Adipocyte (in vitro differentiated cells): ENCODE data around the gene ARTN.

Source experiments
- DNase-seq: peaks from one replicate; pipeline ENCODE4 v3.0.0-alpha.2; 2015; ENCODE audit warnings: low read depth
- H3K27me3 ChIP-seq: replicated peaks from 2 replicates; pipeline ENCODE4 v1.7.0; 2013; ENCODE audit warnings: mild to moderate bottlenecking, low read length, moderate library complexity; ENCODE audit not compliant: control insufficient read depth, insufficient read depth
- H3K36me3 ChIP-seq: 2 replicates; pipeline ENCODE4 v1.7.0; 2013; ENCODE audit warnings: low read length, mild to moderate bottlenecking, moderate library complexity; ENCODE audit not compliant: control insufficient read depth, insufficient read depth, severe bottlenecking
- H3K4me1 ChIP-seq: 2 replicates; pipeline ENCODE4 v1.7.0; 2013; ENCODE audit warnings: mild to moderate bottlenecking, low read length, moderate library complexity; ENCODE audit not compliant: control insufficient read depth, insufficient read depth
- H3K4me3 ChIP-seq: 2 replicates; pipeline ENCODE4 v1.7.0; 2013; ENCODE audit warnings: mild to moderate bottlenecking, low read length, moderate library complexity
- H3K9ac ChIP-seq: 2 replicates; pipeline ENCODE4 v1.7.0; 2013; ENCODE audit warnings: mild to moderate bottlenecking, low read length, moderate library complexity
- H3K9me3 ChIP-seq: 2 replicates; pipeline ENCODE4 v1.7.0; 2013; ENCODE audit warnings: mild to moderate bottlenecking, low read length, moderate library complexity; ENCODE audit not compliant: control insufficient read depth

The ARTN gene

DNA sequence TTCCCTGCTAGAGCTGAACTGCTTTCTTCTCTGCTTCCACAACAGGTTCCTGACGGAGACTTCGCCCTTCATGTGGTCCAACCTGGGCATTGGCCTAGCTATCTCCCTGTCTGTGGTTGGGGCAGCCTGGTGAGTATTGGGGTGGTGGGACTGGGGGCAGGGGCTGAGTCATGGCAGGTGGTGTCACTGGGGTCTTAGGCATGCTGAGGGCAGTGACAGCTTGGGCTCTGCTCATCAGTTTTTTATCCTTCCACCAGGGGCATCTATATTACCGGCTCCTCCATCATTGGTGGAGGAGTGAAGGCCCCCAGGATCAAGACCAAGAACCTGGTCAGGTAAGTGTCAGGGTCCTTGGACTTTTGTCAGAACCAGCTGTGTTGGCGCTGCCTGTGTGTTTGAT lies 42.4 kb downstream of the ARTN start:
- Histone ChIP-seq H3K4me1 (peaks cover 39% of the 10 kb centered on the region), H3K36me3 (peaks cover 28% of the 10 kb centered on the region)

DNA sequence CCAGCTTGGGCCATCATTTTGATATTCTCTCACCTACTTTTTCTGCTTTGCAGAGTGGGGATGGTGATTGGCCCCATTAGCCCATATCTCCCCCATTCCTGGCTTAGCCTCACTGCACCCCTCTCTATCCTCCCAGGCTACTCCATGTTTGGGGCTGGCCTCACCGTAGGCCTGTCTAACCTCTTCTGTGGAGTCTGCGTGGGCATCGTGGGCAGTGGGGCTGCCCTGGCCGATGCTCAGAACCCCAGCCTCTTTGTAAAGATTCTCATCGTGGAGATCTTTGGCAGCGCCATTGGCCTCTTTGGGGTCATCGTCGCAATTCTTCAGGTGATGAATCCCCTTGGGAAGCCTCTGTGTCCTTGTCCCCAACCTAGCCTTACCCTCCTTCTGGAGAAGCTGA lies 43.3 kb downstream of the ARTN start:
- H3K4me3 ChIP-seq = no peak overlapping the region
- no peaks in the 10 kb centered on the region for H3K27me3 ChIP-seq
- peak overlapping the region; percentile 1 for H3K9ac ChIP-seq
- no peaks in the 10 kb centered on the region for H3K9me3 ChIP-seq
- H3K36me3 ChIP-seq = peaks cover 28% of the 10 kb centered on the region
- peaks cover 39% of the 10 kb centered on the region for H3K4me1 ChIP-seq
- no peak for DNase-seq

More for the DNA sequence above, 42.4 kb downstream of the ARTN start:
- DNase-seq = no peak
- peak overlapping the region; percentile 94 for H3K9ac ChIP-seq
- H3K9me3 ChIP-seq = no peaks in the 10 kb centered on the region
- H3K4me3 ChIP-seq = peak overlapping the region; percentile 91
- no peaks in the 10 kb centered on the region for H3K27me3 ChIP-seq

DNA sequence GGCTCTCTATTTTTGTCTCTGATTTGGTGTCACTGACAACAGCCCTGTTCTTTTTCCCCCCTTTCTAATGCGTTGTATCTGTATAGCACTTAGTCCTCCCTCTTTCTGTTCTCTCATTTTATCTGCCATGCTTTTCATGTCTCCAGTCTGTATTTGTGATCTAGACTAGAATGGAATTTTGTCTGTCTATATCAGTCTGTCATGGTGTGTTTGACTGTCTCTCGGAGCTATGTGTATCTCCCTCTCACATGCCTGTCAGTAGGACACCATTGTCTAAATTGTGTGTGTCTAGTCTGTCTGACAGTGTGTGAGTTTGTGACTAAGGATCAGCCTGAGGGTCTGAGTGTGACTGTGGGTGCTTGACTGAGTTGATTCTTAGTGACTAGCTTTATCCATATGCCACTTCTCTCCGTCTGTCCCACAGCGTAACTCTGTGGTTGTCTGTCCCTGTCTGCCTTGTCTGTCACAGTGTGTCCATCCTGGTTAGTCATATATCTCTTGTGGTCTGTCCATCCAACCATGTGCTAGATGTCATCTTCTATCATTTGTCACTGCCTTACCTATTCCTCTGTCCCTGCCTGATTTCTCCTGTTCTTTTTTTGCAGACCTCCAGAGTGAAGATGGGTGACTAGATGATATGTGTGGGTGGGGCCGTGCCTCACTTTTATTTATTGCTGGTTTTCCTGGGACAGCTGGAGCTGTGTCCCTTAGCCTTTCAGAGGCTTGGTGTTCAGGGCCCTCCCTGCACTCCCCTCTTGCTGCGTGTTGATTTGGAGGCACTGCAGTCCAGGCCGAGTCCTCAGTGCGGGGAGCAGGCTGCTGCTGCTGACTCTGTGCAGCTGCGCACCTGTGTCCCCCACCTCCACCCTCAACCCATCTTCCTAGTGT lies 44.0 kb downstream of the ARTN start:
- Histone ChIP-seq H3K9ac (no peak overlapping the region), H3K36me3 (peaks cover 21% of the 10 kb centered on the region), H3K4me1 (peaks cover 39% of the 10 kb centered on the region), H3K4me3 (no peak overlapping the region), H3K9me3 (no peaks in the 10 kb centered on the region), H3K27me3 (no peaks in the 10 kb centered on the region)
- DNase-seq = no peak

DNA sequence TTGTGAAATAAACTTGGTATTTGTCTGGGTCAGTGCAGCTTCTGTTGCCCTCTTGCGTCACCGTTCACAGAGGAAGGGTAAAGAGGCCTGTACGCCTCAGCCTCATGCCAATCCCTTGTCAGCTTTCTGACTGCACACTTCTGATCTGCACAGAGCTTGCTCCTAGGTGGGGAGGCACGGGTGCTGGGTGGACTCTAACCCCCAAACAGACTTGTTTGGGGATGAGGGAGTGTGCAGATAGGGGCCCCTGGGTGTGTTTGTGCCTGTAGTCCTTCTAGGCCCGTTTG lies 44.6 kb downstream of the ARTN start:
- Histone ChIP-seq H3K4me1 (peaks cover 39% of the 10 kb centered on the region), H3K36me3 (peaks cover 20% of the 10 kb centered on the region), H3K27me3 (no peaks in the 10 kb centered on the region), H3K9me3 (no peaks in the 10 kb centered on the region), H3K4me3 (peak overlapping the region; percentile 81), H3K9ac (peak overlapping the region; percentile 86)
- no peak for DNase-seq

DNA sequence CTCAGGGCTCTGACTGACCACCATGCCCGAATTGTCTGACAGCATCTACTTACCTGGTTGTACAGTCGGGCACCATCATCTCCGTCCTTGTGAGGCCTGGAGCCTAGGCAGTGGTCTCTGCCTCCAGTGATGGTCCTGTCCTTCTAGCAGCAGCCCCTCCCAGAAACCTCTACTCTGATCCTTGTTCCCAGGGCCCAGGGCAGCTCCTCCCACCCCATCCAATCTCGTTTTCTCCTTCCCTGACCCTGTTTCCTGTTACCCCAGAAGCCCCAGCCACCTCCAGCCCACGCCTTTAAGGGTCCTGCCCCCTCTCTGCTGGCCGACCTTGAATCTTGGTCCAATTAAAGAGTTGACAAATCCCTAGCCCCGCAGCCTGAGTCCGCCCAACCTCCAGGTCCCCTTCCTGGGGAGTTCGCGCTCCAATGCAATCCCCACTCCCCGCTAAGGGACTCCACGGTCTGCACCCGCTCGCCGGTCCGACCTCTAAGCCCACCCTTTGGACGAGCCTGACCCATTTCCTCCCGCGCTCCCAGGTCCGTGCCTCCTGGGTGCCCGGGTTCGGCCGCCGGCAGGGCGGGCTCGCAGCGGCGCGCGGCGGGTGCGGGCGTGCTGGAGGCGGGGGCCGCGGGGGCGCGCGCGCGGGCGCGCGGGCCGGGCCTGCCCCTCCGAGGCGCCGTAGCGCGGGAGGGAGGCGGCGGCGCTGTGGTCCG lies 45.1 kb downstream of the ARTN start, which contains the start of gene B4GALT2:
TSS of gene B4GALT2 (plus strand) at position 660 of the 710 bp plus-strand sequence. CDS start 1,951 bp downstream, outside the sequence.
- peak; percentile 79 for DNase-seq
- H3K4me3 ChIP-seq = peak within 1 kb of the TSS; percentile 84
- H3K9ac ChIP-seq = peak within 1 kb of the TSS; percentile 86
- peaks cover 39% of the 10 kb centered on the region for H3K4me1 ChIP-seq
- H3K27me3 ChIP-seq = no peaks in the 10 kb centered on the region
- H3K36me3 ChIP-seq = peaks cover 20% of the 10 kb centered on the region
- H3K9me3 ChIP-seq = no peaks in the 10 kb centered on the region

DNA sequence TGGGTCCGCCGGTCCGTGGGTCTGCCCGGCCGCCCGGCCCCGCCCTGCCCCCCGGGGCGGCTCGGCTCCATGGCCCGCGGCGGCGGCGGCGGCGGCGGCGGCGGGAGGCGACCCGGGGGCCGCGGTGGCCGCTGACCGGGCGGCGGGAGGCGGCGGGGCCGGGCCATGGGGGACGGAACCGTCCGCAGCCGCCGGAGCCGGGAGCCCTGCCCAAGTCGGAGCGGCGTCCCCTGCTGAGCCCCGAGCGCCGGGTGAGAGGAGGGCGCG lies 45.6 kb downstream of the ARTN start:
- Histone ChIP-seq H3K9ac (peak overlapping the region; percentile 83), H3K27me3 (no peaks in the 10 kb centered on the region), H3K9me3 (no peaks in the 10 kb centered on the region), H3K4me1 (peaks cover 36% of the 10 kb centered on the region), H3K4me3 (peak overlapping the region; percentile 84), H3K36me3 (peaks cover 20% of the 10 kb centered on the region)
- DNase-seq = no peak

DNA sequence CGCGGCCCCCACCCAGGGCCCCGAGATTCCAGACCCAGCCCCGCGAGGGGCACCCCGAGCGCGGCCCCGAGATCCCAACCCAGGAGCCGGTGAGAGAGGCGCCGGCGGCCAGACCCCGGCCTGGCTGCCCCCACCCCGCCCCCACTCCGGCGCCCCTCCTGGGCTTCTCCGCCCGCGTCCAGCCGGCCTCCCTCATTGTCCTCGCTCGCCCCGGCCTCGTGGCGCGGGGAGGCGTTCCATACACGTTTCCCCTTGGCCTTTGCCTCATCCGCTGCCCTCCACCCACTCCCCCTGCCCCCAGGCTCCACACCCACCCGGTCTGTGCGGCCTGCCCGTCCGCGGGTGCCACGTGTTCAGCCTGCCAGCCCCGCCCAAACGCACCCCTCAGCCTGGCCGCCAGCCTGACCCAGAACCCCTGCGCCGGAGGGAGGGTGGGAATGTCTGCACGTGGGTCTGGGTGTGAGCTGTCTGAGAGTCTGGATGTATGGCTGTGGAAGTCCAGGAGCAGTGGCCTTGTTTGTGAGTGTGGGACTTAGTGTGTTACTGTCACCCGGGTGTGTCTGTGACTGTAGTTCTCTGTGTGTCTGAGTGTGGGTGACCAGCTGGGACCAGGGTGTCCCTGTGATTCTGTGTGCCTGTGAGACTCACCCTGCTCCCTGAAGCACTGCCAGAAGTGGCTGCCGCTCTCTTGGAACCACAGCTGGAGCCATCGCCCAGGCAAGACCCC lies 46.1 kb downstream of the ARTN start:
- H3K36me3 ChIP-seq = peaks cover 20% of the 10 kb centered on the region
- peak overlapping the region; percentile 84 for H3K4me3 ChIP-seq
- H3K9me3 ChIP-seq = no peaks in the 10 kb centered on the region
- peak overlapping the region; percentile 83 for H3K9ac ChIP-seq
- no peaks in the 10 kb centered on the region for H3K27me3 ChIP-seq
- peaks cover 34% of the 10 kb centered on the region for H3K4me1 ChIP-seq
- DNase-seq = peak; percentile 79

DNA sequence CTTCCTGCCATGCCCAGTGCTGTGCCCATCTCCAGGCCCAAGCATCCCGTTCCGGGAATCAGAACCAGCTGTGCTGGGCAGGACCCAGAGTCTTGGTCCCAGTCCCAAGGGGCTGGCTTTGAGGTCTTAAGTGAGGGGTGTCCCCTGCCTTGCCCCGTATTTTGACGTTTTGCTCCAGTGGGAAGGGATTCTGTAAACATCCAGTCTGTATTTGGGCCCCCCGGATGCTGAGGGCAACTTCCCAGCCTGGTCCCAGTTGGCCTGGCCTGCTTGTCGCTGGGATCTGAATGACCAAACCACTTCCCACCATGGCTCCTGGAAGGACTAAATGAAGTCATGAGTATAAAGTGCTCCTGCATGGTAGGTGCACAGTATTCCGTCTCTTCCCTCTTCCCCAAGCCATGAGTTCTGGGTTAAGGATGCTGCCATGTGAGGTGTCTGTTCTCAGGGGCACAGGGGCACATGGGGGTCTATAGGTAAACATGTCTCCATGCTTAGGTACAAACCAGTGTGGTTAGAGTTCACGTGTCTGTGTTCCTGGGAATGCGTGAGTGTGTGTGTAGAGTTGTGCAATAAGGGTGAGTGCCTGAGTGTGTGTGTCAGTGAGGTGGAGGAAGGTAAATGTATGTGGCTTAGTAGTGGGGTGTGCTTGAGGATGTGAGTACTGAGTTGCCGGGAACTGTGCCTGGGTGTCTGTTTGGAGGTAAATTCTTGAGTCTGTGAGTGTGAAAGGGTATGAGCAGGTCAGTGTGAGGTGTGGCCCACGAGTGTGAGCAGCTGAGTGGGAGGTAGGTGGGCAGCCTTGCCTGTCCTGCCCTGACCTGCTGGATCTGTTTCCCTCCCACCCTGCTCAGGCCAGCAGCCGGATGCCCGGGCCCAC lies 46.9 kb downstream of the ARTN start:
- peak overlapping the region; percentile 84 for H3K4me3 ChIP-seq
- peak; percentile 34 for DNase-seq
- H3K9ac ChIP-seq = peak overlapping the region; percentile 83
- peaks cover 26% of the 10 kb centered on the region for H3K36me3 ChIP-seq
- H3K4me1 ChIP-seq = peaks cover 33% of the 10 kb centered on the region
- no peaks in the 10 kb centered on the region for H3K9me3 ChIP-seq
- no peaks in the 10 kb centered on the region for H3K27me3 ChIP-seq

DNA sequence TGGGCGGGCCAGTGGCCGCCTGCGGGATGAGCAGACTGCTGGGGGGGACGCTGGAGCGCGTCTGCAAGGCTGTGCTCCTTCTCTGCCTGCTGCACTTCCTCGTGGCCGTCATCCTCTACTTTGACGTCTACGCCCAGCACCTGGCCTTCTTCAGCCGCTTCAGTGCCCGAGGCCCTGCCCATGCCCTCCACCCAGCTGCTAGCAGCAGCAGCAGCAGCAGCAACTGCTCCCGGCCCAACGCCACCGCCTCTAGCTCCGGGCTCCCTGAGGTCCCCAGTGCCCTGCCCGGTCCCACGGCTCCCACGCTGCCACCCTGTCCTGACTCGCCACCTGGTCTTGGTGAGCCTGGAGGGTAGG lies 47.5 kb downstream of the ARTN start:
- DNase-seq = no peak
- H3K36me3 ChIP-seq = peaks cover 32% of the 10 kb centered on the region
- peaks cover 27% of the 10 kb centered on the region for H3K4me1 ChIP-seq
- no peaks in the 10 kb centered on the region for H3K9me3 ChIP-seq
- H3K9ac ChIP-seq = no peak overlapping the region
- H3K27me3 ChIP-seq = no peaks in the 10 kb centered on the region
- H3K4me3 ChIP-seq = no peak overlapping the region

DNA sequence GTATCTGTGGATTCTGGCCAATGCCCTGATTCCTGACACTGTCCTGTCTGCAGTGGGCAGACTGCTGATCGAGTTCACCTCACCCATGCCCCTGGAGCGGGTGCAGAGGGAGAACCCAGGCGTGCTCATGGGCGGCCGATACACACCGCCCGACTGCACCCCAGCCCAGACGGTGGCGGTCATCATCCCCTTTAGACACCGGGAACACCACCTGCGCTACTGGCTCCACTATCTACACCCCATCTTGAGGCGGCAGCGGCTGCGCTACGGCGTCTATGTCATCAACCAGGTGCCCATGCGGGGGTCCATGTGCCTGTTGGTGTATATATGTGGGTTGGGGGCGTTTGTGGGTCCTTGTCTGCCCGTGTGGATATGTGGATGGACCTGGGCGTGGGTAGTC lies 48.0 kb downstream of the ARTN start:
- peaks cover 27% of the 10 kb centered on the region for H3K36me3 ChIP-seq
- no peak overlapping the region for H3K9ac ChIP-seq
- no peaks in the 10 kb centered on the region for H3K27me3 ChIP-seq
- no peak overlapping the region for H3K4me3 ChIP-seq
- H3K9me3 ChIP-seq = no peaks in the 10 kb centered on the region
- DNase-seq = no peak
- peaks cover 22% of the 10 kb centered on the region for H3K4me1 ChIP-seq
